Neural cell (in vitro differentiated cells): ENCODE data around the gene CNN3. TPM values are rescaled to one million over a fixed set of nuclear protein-coding genes. Genes with fewer than 3 reads are reported as not detected.

ENCODE experiments used
- H2AFZ ChIP-seq: fragments of 200-600, 300-800 bp; sonication (generic), shearing (Covaris generic); 2 replicates; pipeline ENCODE4 v1.6.0; 2014; ENCODE audit warnings: low read depth, mild to moderate bottlenecking, antibody characterized with exemption, low read length, moderate library complexity
- H3F3A ChIP-seq: fragments of 200-600 bp; shearing (Covaris generic); 2 replicates; pipeline ENCODE4 v1.6.1; 2016; ENCODE audit warnings: mild to moderate bottlenecking, moderate library complexity, mixed read lengths, antibody characterized with exemption, low read length; ENCODE audit not compliant: insufficient read depth, poor library complexity, severe bottlenecking
- H3K27ac ChIP-seq: fragments of 200-600, 300-800 bp; sonication (generic), shearing (Covaris generic); 2 replicates; pipeline ENCODE4 v1.5.1; 2014; ENCODE audit warnings: mild to moderate bottlenecking, low read length, moderate library complexity
- H3K27me3 ChIP-seq: fragments of 300-800, 200-600 bp; sonication (generic), shearing (Covaris generic); 2 replicates; pipeline ENCODE4 v1.6.0; 2014; ENCODE audit warnings: mild to moderate bottlenecking, low read depth, low read length, moderate library complexity; ENCODE audit not compliant: insufficient read depth
- H3K36me3 ChIP-seq: fragments of 300-800, 200-600 bp; sonication (generic), shearing (Covaris generic); 2 replicates; pipeline ENCODE4 v1.5.1; 2014; ENCODE audit warnings: mild to moderate bottlenecking, antibody characterized with exemption, low read length, moderate library complexity; ENCODE audit not compliant: insufficient read depth
- H3K4me2 ChIP-seq: fragments of 300-800, 200-600 bp; sonication (generic), shearing (Covaris generic); 2 replicates; pipeline ENCODE4 v1.6.0; 2014; ENCODE audit warnings: mild to moderate bottlenecking, low read length
- H3K4me3 ChIP-seq: fragments of 300-800, 200-600 bp; sonication (generic), shearing (Covaris generic); 2 replicates; pipeline ENCODE4 v1.5.1; 2014; ENCODE audit warnings: mild to moderate bottlenecking, low read length, moderate library complexity
- H3K79me2 ChIP-seq: fragments of 200-600 bp; shearing (Covaris generic); replicated peaks from 2 replicates; pipeline ENCODE4 v1.6.0; 2014; ENCODE audit warnings: mild to moderate bottlenecking, low read length, moderate library complexity; ENCODE audit not compliant: insufficient read depth
- H3K9ac ChIP-seq: fragments of 300-800, 200-600 bp; sonication (generic), shearing (Covaris generic); 2 replicates; pipeline ENCODE4 v1.6.1; 2016; ENCODE audit warnings: mild to moderate bottlenecking, low read length, mixed read lengths
- H3K9me2 ChIP-seq: fragments of 200-600 bp; shearing (Covaris generic); 2 replicates; pipeline ENCODE4 v1.6.1; 2016; ENCODE audit warnings: mild to moderate bottlenecking, low read length, mixed read lengths; ENCODE audit not compliant: insufficient read depth
- H3K9me3 ChIP-seq: fragments of 200-600, 300-800 bp; sonication (generic), shearing (Covaris generic); 2 replicates; pipeline ENCODE4 v1.6.1; 2016; ENCODE audit warnings: mild to moderate bottlenecking, mixed run types, low read length, moderate library complexity, mixed read lengths
- H4K20me1 ChIP-seq: fragments of 200-600 bp; shearing (Covaris generic); 2 replicates; pipeline ENCODE4 v1.6.1; 2016; ENCODE audit warnings: mild to moderate bottlenecking, mixed run types; ENCODE audit not compliant: insufficient read depth
- CTCF ChIP-seq: fragments of 450-650 bp; IDR thresholded peaks from 2 replicates; pipeline ENCODE4 v1.5.1; 2014; ENCODE audit warnings: antibody characterized with exemption, mild to moderate bottlenecking, moderate library complexity; ENCODE audit not compliant: poor library complexity, severe bottlenecking
- EZH2 ChIP-seq: fragments of 200-600, 300-800 bp; shearing (Covaris generic), sonication (generic); IDR thresholded peaks from 2 replicates; pipeline ENCODE4 v1.6.1; 2014; ENCODE audit warnings: antibody characterized with exemption, low read length, borderline replicate concordance, mild to moderate bottlenecking; ENCODE audit not compliant: insufficient read depth, poor library complexity, severe bottlenecking
- REST ChIP-seq: IDR thresholded peaks from 2 replicates; pipeline ENCODE4 v1.6.1; 2012; ENCODE audit warnings: borderline replicate concordance
- TAF1 ChIP-seq: IDR thresholded peaks from 2 replicates; pipeline ENCODE4 v1.6.1; 2012; ENCODE audit warnings: low read depth
- polyA plus RNA-seq: library from polyadenylated mRNA; depleted of rRNA; stranded (reverse); fragments of >200 nt; gene quantifications from 2 replicates; pipeline ENCODE4 v1.2.3, GENCODE V29; 2014

Gene CNN3
- polyA plus RNA-seq, 1 donor from 2014 or later = 106 TPM

- Histone ChIP-seq H3K27ac (peak overlapping the region; percentile 17), H3K4me2 (peak overlapping the region; percentile 52), H3K4me3 (peak overlapping the region; percentile 94), H3K9me2 (no peaks in the 10 kb centered on the region), H2AFZ (peak overlapping the region; percentile 52), H3K79me2 (peaks cover 57% of the 10 kb centered on the region), H3K27me3 (no peaks in the 10 kb centered on the region), H4K20me1 (no peaks in the 10 kb centered on the region), H3F3A (no peaks in the 10 kb centered on the region), H3K9me3 (no peaks in the 10 kb centered on the region), H3K36me3 (peaks cover 2% of the 10 kb centered on the region), H3K9ac (peak overlapping the region; percentile 91)
- no peak for TF ChIP-seq CTCF
These were observed 680 bp upstream of the CNN3 start for GRCh38 chr1:94927405-94928175.

- Histone ChIP-seq H3K9me3 (no peaks in the 10 kb centered on the region), H3K4me3 (peak overlapping the region; percentile 94), H3K36me3 (peaks cover 4% of the 10 kb centered on the region), H4K20me1 (no peaks in the 10 kb centered on the region), H3K79me2 (peaks cover 69% of the 10 kb centered on the region), H3F3A (no peaks in the 10 kb centered on the region), H3K9ac (peak overlapping the region; percentile 91), H3K4me2 (peak overlapping the region; percentile 83), H3K27ac (peak overlapping the region; percentile 83), H3K27me3 (no peaks in the 10 kb centered on the region), H3K9me2 (no peaks in the 10 kb centered on the region), H2AFZ (peak overlapping the region; percentile 57)
- TF ChIP-seq CTCF (peak; percentile 74), EZH2 (no peak), TAF1 (peak; percentile 46), REST (no peak)
These were observed 590 bp downstream of the CNN3 start for GRCh38 chr1:94926126-94926914.
